SU-DHL-6 (cell line): ENCODE results near the gene IGSF3.

Source experiments
- H2AFZ ChIP-seq: fragments of 200-600 bp; sonication (generic); 2 replicates; pipeline ENCODE4 v1.6.1; 2014; ENCODE audit warnings: low read depth, mild to moderate bottlenecking, moderate library complexity, mixed read lengths, antibody characterized with exemption, low read length; ENCODE audit not compliant: severe bottlenecking
- H3F3A ChIP-seq: fragments of 200-600 bp; shearing (Covaris generic); 2 replicates; pipeline ENCODE4 v1.6.0; 2016; ENCODE audit warnings: antibody characterized with exemption, mild to moderate bottlenecking; ENCODE audit not compliant: insufficient read depth
- H3K27ac ChIP-seq: fragments of 200-600 bp; sonication (generic); 2 replicates; pipeline ENCODE4 v1.5.1; 2016; ENCODE audit warnings: low read depth, mild to moderate bottlenecking, low read length, moderate library complexity, mixed read lengths
- H3K27me3 ChIP-seq: fragments of 200-600 bp; sonication (generic), shearing (Covaris generic); 2 replicates; pipeline ENCODE4 v1.6.0; 2014; ENCODE audit warnings: mild to moderate bottlenecking, low read length
- H3K36me3 ChIP-seq: fragments of 200-600 bp; sonication (generic); 2 replicates; pipeline ENCODE4 v1.6.1; 2014; ENCODE audit warnings: mild to moderate bottlenecking, low read length, mixed read lengths
- H3K4me2 ChIP-seq: fragments of 300-600, 200-600 bp; shearing (Covaris generic), sonication (generic); 2 replicates; pipeline ENCODE4 v1.6.0; 2014; ENCODE audit warnings: low read length, low read depth, mild to moderate bottlenecking; ENCODE audit not compliant: poor library complexity, severe bottlenecking
- H3K4me3 ChIP-seq: fragments of 200-600 bp; sonication (generic); 2 replicates; pipeline ENCODE4 v1.5.1; 2014; ENCODE audit warnings: antibody characterized with exemption, low read length, mild to moderate bottlenecking, mixed read lengths; ENCODE audit not compliant: insufficient read depth, poor library complexity, severe bottlenecking
- H3K79me2 ChIP-seq: fragments of 200-600 bp; sonication (generic); 2 replicates; pipeline ENCODE4 v1.6.1; 2014; ENCODE audit warnings: mild to moderate bottlenecking, low read length, moderate library complexity; ENCODE audit not compliant: insufficient read depth
- H3K9ac ChIP-seq: fragments of 200-600 bp; sonication (generic); 2 replicates; pipeline ENCODE4 v1.7.0; 2014; ENCODE audit warnings: mild to moderate bottlenecking, low read length
- H3K9me2 ChIP-seq: fragments of 200-600 bp; sonication (generic); replicated peaks from 2 replicates; pipeline ENCODE4 v1.6.1; 2014; ENCODE audit warnings: low read length; ENCODE audit not compliant: insufficient read depth
- H3K9me3 ChIP-seq: fragments of 200-600 bp; sonication (generic); 2 replicates; pipeline ENCODE4 v1.6.1; 2014; ENCODE audit warnings: low read length, mixed read lengths; ENCODE audit not compliant: insufficient read depth
- H4K20me1 ChIP-seq: fragments of 200-600 bp; sonication (generic); 2 replicates; pipeline ENCODE4 v1.6.1; 2014; ENCODE audit warnings: low read depth, mild to moderate bottlenecking, antibody characterized with exemption, low read length, moderate library complexity, mixed read lengths
- CTCF ChIP-seq: fragments of 200-600 bp; sonication (generic); IDR thresholded peaks from one replicate; pipeline ENCODE4 v1.5.1; 2017; ENCODE audit warnings: antibody characterized with exemption, mild to moderate bottlenecking, low read length, moderate library complexity; ENCODE audit not compliant: insufficient read depth, poor library complexity, severe bottlenecking
- EZH2phosphoT487 ChIP-seq: fragments of 200-600 bp; sonication (generic), shearing (Covaris generic); conservative IDR thresholded peaks from 2 replicates; pipeline ENCODE4 v1.6.1; 2018; ENCODE audit warnings: mild to moderate bottlenecking, antibody characterized with exemption, low read length, moderate library complexity, mixed read lengths

IGSF3 gene

GRCh38 chr1:116557323-116557878 lies 110.1 kb downstream of the IGSF3 start:
- H4K20me1 ChIP-seq = peaks cover 13% of the 10 kb centered on the region; the same call in 1 of the 2 replicates
- no peaks in the 10 kb centered on the region for H3F3A ChIP-seq
- no peak overlapping the region for H3K27ac ChIP-seq
- no peaks in the 10 kb centered on the region for H3K9me3 ChIP-seq
- H3K9me2 ChIP-seq = no peaks in the 10 kb centered on the region
- no peaks in the 10 kb centered on the region for H3K36me3 ChIP-seq
- no peak for TF ChIP-seq EZH2phosphoT487
- no peak for TF ChIP-seq CTCF
- no peak overlapping the region for H3K4me3 ChIP-seq
- no peaks in the 10 kb centered on the region for H3K79me2 ChIP-seq
- H2AFZ ChIP-seq = no peak overlapping the region
- H3K4me2 ChIP-seq = no peak overlapping the region
- H3K9ac ChIP-seq = no peak overlapping the region
- H3K27me3 ChIP-seq = no peaks in the 10 kb centered on the region

GRCh38 chr1:116556289-116557006 lies 111.1 kb downstream of the IGSF3 start:
- Histone ChIP-seq H3K4me3 (no peak overlapping the region), H3K4me2 (no peak overlapping the region), H2AFZ (no peak overlapping the region), H4K20me1 (peaks cover 13% of the 10 kb centered on the region; the same call in 1 of the 2 replicates), H3K27ac (no peak overlapping the region), H3K9me3 (no peaks in the 10 kb centered on the region), H3F3A (no peaks in the 10 kb centered on the region), H3K9ac (no peak overlapping the region), H3K79me2 (no peaks in the 10 kb centered on the region), H3K27me3 (no peaks in the 10 kb centered on the region), H3K36me3 (no peaks in the 10 kb centered on the region), H3K9me2 (no peaks in the 10 kb centered on the region)
- no peak for TF ChIP-seq CTCF
- no peak for TF ChIP-seq EZH2phosphoT487

- no peaks in the 10 kb centered on the region for H3K36me3 ChIP-seq
- no peak overlapping the region for H3K4me3 ChIP-seq
- H3K27me3 ChIP-seq = no peaks in the 10 kb centered on the region
- H3K4me2 ChIP-seq = no peak overlapping the region
- no peaks in the 10 kb centered on the region for H3K9me2 ChIP-seq
- no peak overlapping the region for H3K9ac ChIP-seq
- no peaks in the 10 kb centered on the region for H3K9me3 ChIP-seq
- H4K20me1 ChIP-seq = 0 out of 2 replicates have a peak, but pooled peaks cover 4% of the 10 kb centered on the region
- no peak overlapping the region for H2AFZ ChIP-seq
- H3F3A ChIP-seq = no peaks in the 10 kb centered on the region
- no peaks in the 10 kb centered on the region for H3K79me2 ChIP-seq
- no peak overlapping the region for H3K27ac ChIP-seq
- TF ChIP-seq EZH2phosphoT487 (no peak), CTCF (no peak)
Measured at GRCh38 chr1:116554924-116555323, 112.6 kb downstream of the IGSF3 start.
